Stomach smooth muscle (tissue), 2 donors: Measurements from ENCODE around the gene MYT1.

Experiments
- H3K27ac ChIP-seq: one replicate; pipeline ENCODE4 v1.7.0; 2013; ENCODE audit warnings: mild to moderate bottlenecking, low read length, inconsistent platforms
- H3K27me3 ChIP-seq, 2 donors: one replicate each; pipeline ENCODE4 v1.7.0; 2013; ENCODE audit warnings: low read length in 2 of 2; ENCODE audit not compliant: insufficient read depth in 2 of 2, control insufficient read depth in 1 of 2
- H3K36me3 ChIP-seq, 2 donors: one replicate each; pipeline ENCODE4 v1.7.0; 2013; ENCODE audit warnings: low read length in 2 of 2; ENCODE audit not compliant: control insufficient read depth in 2 of 2, insufficient read depth in 2 of 2
- H3K4me1 ChIP-seq: one replicate; pipeline ENCODE4 v1.7.0; 2013; ENCODE audit warnings: low read length; ENCODE audit not compliant: control insufficient read depth, insufficient read depth
- H3K4me3 ChIP-seq, 2 donors: one replicate each; pipeline ENCODE4 v1.7.0; 2013; ENCODE audit warnings: low read length in 2 of 2
- H3K9ac ChIP-seq, 2 donors: one replicate each; pipeline ENCODE4 v1.7.0; 2013; ENCODE audit warnings: low read length in 2 of 2, mild to moderate bottlenecking in 1 of 2
- H3K9me3 ChIP-seq, 2 donors: one replicate each; pipeline ENCODE4 v1.7.0; 2013; ENCODE audit warnings: low read length in 2 of 2; ENCODE audit not compliant: control insufficient read depth in 2 of 2
- donor health status: healthy.
- donor health status: Pancreatic carcinoma.

MYT1 gene

GRCh38 chr20:64149141-64149540, 15.1 kb upstream of the MYT1 start:
- Histone ChIP-seq H3K4me3 (no peak overlapping the region), H3K36me3 (no peaks in the 10 kb centered on the region), H3K9me3 (peaks cover 0 to 9% of the 10 kb centered on the region in 2 donors), H3K9ac (no peak overlapping the region), H3K4me1 (no peaks in the 10 kb centered on the region), H3K27me3 (peaks cover 6 to 7% of the 10 kb centered on the region in 2 donors), H3K27ac (no peak overlapping the region)

GRCh38 chr20:64149809-64150560, 14.3 kb upstream of the MYT1 start:
- H3K27me3 ChIP-seq, result peaks cover 8 to 14% of the 10 kb centered on the region in 2 donors
- no peaks in the 10 kb centered on the region for H3K36me3 ChIP-seq
- no peak overlapping the region for H3K9ac ChIP-seq
- H3K4me3 ChIP-seq, result no peak overlapping the region
- H3K27ac ChIP-seq, result no peak overlapping the region
- H3K9me3 ChIP-seq, result peaks cover 0 to 6% of the 10 kb centered on the region in 2 donors
- no peaks in the 10 kb centered on the region for H3K4me1 ChIP-seq

- H3K4me3 ChIP-seq, result no peak overlapping the region
- no peaks in the 10 kb centered on the region for H3K4me1 ChIP-seq
- H3K9me3 ChIP-seq, result no peaks in the 10 kb centered on the region
These were observed 13.3 kb upstream of the MYT1 start for GRCh38 chr20:64150756-64151632.

GRCh38 chr20:64151633-64152530, 12.4 kb upstream of the MYT1 start:
- Histone ChIP-seq H3K27me3 (peaks cover 11 to 17% of the 10 kb centered on the region in 2 donors), H3K4me3 (no peak overlapping the region), H3K9ac (no peak overlapping the region), H3K9me3 (no peaks in the 10 kb centered on the region), H3K4me1 (no peaks in the 10 kb centered on the region), H3K36me3 (no peaks in the 10 kb centered on the region), H3K27ac (no peak overlapping the region)

More at GRCh38 chr20:64150756-64151632, 13.3 kb upstream of the MYT1 start:
- no peaks in the 10 kb centered on the region for H3K36me3 ChIP-seq
- H3K27ac ChIP-seq, result no peak overlapping the region
- H3K9ac ChIP-seq, result no peak overlapping the region
- H3K27me3 ChIP-seq, result peaks cover 10 to 14% of the 10 kb centered on the region in 2 donors

GRCh38 chr20:64152906-64153305, 11.3 kb upstream of the MYT1 start:
- no peaks in the 10 kb centered on the region for H3K9me3 ChIP-seq
- no peak overlapping the region for H3K27ac ChIP-seq
- H3K4me3 ChIP-seq, result no peak overlapping the region
- no peak overlapping the region for H3K9ac ChIP-seq
- no peaks in the 10 kb centered on the region for H3K36me3 ChIP-seq
- peaks cover 17% of the 10 kb centered on the region in 2 donors for H3K27me3 ChIP-seq
- H3K4me1 ChIP-seq, result no peaks in the 10 kb centered on the region

- H3K9me3 ChIP-seq, result no peaks in the 10 kb centered on the region
- H3K4me1 ChIP-seq, result no peaks in the 10 kb centered on the region
- no peak overlapping the region for H3K27ac ChIP-seq
- H3K4me3 ChIP-seq, result no peak overlapping the region
- peaks cover 16 to 17% of the 10 kb centered on the region in 2 donors for H3K27me3 ChIP-seq
- H3K9ac ChIP-seq, result no peak overlapping the region
- H3K36me3 ChIP-seq, result no peaks in the 10 kb centered on the region
These were observed 10.8 kb upstream of the MYT1 start for GRCh38 chr20:64153410-64153809.

- peaks cover 18 to 20% of the 10 kb centered on the region in 2 donors for H3K27me3 ChIP-seq
These were observed 10.2 kb upstream of the MYT1 start for GRCh38 chr20:64153861-64154589.

DNA sequence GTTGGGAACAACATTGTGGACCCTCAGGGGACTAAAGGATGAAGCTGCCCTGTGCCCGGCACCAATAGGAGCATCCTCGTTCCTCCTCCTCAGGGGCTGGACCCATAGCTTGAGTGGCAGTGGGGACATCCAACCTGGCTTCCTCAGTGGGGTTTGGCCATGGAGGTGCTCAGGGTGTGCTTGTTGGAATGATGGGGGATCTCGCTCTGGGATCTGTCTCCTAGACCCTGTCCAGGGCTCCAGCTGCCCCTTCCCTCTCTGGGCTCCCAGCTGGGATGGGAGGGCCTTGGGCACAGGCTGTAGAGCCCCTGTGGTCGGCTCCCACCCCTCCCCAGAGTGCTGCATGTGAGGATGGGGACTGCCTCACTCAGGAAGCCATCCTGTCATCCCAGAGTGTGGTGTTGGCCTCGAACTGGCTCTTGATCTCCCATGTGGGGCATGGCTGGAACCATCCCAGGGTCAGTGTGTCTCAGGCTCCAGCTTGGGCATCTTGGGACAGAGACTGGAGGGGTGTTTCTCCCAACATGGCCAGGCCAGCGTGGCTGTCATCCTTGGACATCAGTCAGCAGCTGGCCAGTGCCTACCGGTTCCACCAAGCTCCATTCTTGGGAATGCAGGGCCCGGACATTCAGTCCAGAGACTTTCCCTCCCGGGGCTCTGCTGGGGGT, 9.5 kb upstream of the MYT1 start:
- Histone ChIP-seq H3K27me3 (peaks cover 25% of the 10 kb centered on the region in 2 donors), H3K4me3 (no peak overlapping the region), H3K27ac (no peak overlapping the region), H3K9me3 (no peaks in the 10 kb centered on the region), H3K4me1 (no peaks in the 10 kb centered on the region), H3K9ac (no peak overlapping the region), H3K36me3 (no peaks in the 10 kb centered on the region)

More at GRCh38 chr20:64153861-64154589, 10.2 kb upstream of the MYT1 start:
- no peaks in the 10 kb centered on the region for H3K36me3 ChIP-seq
- no peak overlapping the region for H3K9ac ChIP-seq
- H3K4me1 ChIP-seq, result no peaks in the 10 kb centered on the region
- H3K4me3 ChIP-seq, result no peak overlapping the region
- H3K27ac ChIP-seq, result no peak overlapping the region
- no peaks in the 10 kb centered on the region for H3K9me3 ChIP-seq

DNA sequence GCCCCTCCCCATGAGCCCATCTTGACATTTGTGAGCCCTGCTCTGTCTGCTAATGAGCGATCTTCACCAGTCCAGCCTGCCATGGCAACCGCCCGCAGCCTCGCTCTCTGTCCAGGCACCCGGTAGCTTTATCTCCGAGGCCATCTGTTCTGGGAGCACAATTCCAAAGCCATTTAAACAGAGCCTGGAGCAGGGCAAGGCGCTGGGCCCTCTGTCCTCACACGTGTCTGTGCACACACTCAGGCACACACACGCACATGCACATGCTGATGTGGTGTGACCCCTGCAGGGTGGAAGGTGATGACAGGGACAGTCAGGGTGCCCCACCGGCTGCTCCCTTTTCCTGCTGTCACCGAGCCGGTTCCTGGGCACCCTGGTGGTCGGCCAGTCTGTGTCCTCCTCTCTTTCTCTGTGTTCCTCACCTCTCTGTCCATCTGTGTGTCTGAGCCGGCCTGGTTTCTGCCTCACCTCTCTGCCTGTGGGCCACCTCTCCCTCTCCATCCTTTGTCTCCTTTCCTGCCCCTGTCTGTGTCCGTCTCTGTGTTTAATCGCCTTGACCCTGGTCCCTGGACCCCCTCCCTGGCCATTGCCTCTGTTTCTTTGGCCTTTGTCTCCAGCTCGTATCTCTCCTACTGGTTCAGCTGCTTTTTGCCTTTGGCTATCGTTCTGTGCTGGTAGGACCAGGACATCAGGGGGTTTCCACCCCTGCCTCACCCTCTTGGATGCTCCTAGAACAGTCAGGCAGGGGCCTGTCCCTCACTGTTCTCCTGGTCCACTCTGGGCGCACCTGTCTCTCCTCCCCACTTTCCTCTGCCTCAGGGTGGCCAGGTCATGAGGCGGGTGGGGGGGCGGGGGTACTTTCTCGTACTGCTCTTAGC, 8.8 kb upstream of the MYT1 start:
- Histone ChIP-seq H3K9ac (no peak overlapping the region), H3K36me3 (no peaks in the 10 kb centered on the region), H3K4me1 (no peaks in the 10 kb centered on the region), H3K9me3 (no peaks in the 10 kb centered on the region), H3K27ac (no peak overlapping the region), H3K4me3 (no peak overlapping the region), H3K27me3 (peaks cover 32 to 33% of the 10 kb centered on the region in 2 donors)
